T-cell (primary cell): ENCODE data around the gene EPB41L1. TPM values are rescaled to one million over a fixed set of nuclear protein-coding genes. Genes with fewer than 3 reads are reported as not detected.
A peak's percentile ranks its signal among the peaks of the same experiment; 100 is the strongest.

Experiments
- ATAC-seq, 4 experiments: fragments of 200-7000 bp in 3 of 4; fragments of 150-1000 bp in 1 of 4; cut with Tn5 transposase; replicated peaks in 1 of 4; 1 replicate in 3 of 4; 2 replicates in 1 of 4; pipeline ENCODE4 v1.10.0; 2021; ENCODE audit warnings: moderate library complexity in 3 of 4, mild to moderate bottlenecking in 2 of 4, moderate number of reproducible peaks in 1 of 4
- CTCF ChIA-PET, 2 donors: fragments of 300-600 bp; sonication (Branson Sonifier 250); formaldehyde crosslinking; loops; one replicate each; lab custom pipeline; 2022; ENCODE audit warnings: antibody characterized with exemption in 2 of 2; lab: Charles Lee
- POLR2A ChIA-PET, 2 donors: fragments of 300-600 bp; sonication (Branson Sonifier 250); formaldehyde crosslinking; loops; one replicate each; lab custom pipeline; 2022; ENCODE audit warnings: antibody characterized with exemption in 2 of 2; lab: Charles Lee
- DNase-seq, 35 experiments: peaks; one replicate each; pipeline versions ENCODE4 v3.0.0 to v3.0.0-alpha.2; 2013 to 2023
- H3K27ac ChIP-seq: one replicate; pipeline ENCODE4 v1.5.1; 2013; ENCODE audit warnings: low read length
- H3K27me3 ChIP-seq, 2 experiments: replicated peaks in 1 of 2; 1 replicate in 1 of 2; 2 replicates in 1 of 2; pipeline versions ENCODE4 v1.6.1 to v1.7.0; 2013; ENCODE audit warnings: low read length in 1 of 2, mixed read lengths in 1 of 2; ENCODE audit not compliant: control insufficient read depth in 2 of 2, insufficient read depth in 2 of 2; ENCODE audit errors: extremely low read depth in 1 of 2
- H3K36me3 ChIP-seq, 2 donors: 1 replicate in 1 of 2; 2 replicates in 1 of 2; pipeline versions ENCODE4 v1.6.1 to v1.7.0; 2013; ENCODE audit warnings: low read length in 1 of 2; ENCODE audit not compliant: control insufficient read depth in 2 of 2, insufficient read depth in 1 of 2; ENCODE audit errors: extremely low read depth in 1 of 2
- H3K4me1 ChIP-seq, 2 experiments: 1 replicate in 1 of 2; 2 replicates in 1 of 2; pipeline versions ENCODE4 v1.6.1 to v1.7.0; 2013; ENCODE audit warnings: low read length in 2 of 2, mixed read lengths in 1 of 2; ENCODE audit not compliant: insufficient read depth in 2 of 2, control insufficient read depth in 1 of 2; ENCODE audit errors: extremely low read depth in 1 of 2
- H3K4me3 ChIP-seq, 2 donors: 1 replicate in 1 of 2; 2 replicates in 1 of 2; pipeline versions ENCODE4 v1.5.1 to v1.7.0; 2013; ENCODE audit warnings: mild to moderate bottlenecking in 2 of 2, low read length in 1 of 2, moderate library complexity in 1 of 2; ENCODE audit not compliant: control insufficient read depth in 1 of 2; ENCODE audit errors: extremely low read depth in 1 of 2
- H3K9me3 ChIP-seq: 2 replicates; pipeline ENCODE4 v1.7.0; 2013
- H3K27ac Mint-ChIP-seq, 2 donors: one replicate each; pipeline ENCODE4 v1.8.0; 2020 to 2021; ENCODE audit warnings: mild to moderate bottlenecking in 2 of 2, mixed read lengths in 2 of 2
- H3K27me3 Mint-ChIP-seq, 2 donors: one replicate each; pipeline ENCODE4 v1.8.0; 2021 to 2022; ENCODE audit warnings: mixed read lengths in 2 of 2
- H3K36me3 Mint-ChIP-seq: one replicate; pipeline ENCODE4 v1.8.0; 2021; ENCODE audit warnings: mixed read lengths
- H3K4me1 Mint-ChIP-seq, 3 donors: one replicate each; pipeline ENCODE4 v1.8.0; 2020 to 2022; ENCODE audit warnings: mixed read lengths in 3 of 3, mild to moderate bottlenecking in 1 of 3
- H3K4me3 Mint-ChIP-seq, 3 donors: one replicate each; pipeline ENCODE4 v1.8.0; 2020 to 2022; ENCODE audit warnings: mild to moderate bottlenecking in 3 of 3, mixed read lengths in 3 of 3, moderate library complexity in 3 of 3
- H3K9me3 Mint-ChIP-seq, 3 donors: one replicate each; pipeline ENCODE4 v1.8.0; 2020 to 2022; ENCODE audit warnings: mixed read lengths in 3 of 3
- WGBS: methylation state at CpG from one replicate; pipeline ENCODE4 v1.1.5; 2013; ENCODE audit warnings: missing lambda C conversion rate; ENCODE audit not compliant: insufficient coverage; 5-methylcytosine and 5-hydroxymethylcytosine counted together
- total RNA-seq, 35 experiments: library from RNA in 6 of 35; stranded (reverse) in 6 of 35; fragments of 120-200 nt in 1 of 35; gene quantifications; one replicate each; pipeline versions ENCODE4 v1.2.1 to v1.2.4 and lab custom pipeline; 2013 to 2026

The EPB41L1 gene
- total RNA-seq, 5 donors from 2014 or later (not counting 1 experiment from before 2014, with no cell fraction given): 0.19 to 2.0 (median 0.82) TPM

DNA sequence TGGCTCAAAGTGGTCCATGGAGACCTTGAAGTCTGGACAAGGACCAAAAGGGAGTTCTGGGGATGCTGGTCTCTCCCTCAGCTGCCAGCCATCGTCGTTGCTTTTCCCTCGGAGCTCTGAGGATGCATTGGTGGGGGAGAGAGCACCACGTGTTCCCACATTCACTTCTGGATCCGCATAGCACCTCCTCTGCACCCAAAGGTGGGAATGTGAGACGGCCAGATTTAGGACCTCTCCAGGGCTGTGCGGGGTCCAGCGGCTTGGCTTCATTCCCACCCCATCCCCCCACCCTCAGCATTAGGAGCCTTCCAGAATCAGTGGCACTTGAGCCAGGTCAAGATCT, 1.1 kb downstream of the EPB41L1 start:
- Mint-ChIP-seq H3K27ac (no peak overlapping the region), H3K9me3 (no peaks in the 10 kb centered on the region), H3K27me3 (peaks cover 21 to 35% of the 10 kb centered on the region in 2 donors), H3K4me1 (peaks cover 8 to 10% (median 9%) of the 10 kb centered on the region in 3 donors), H3K36me3 (no peaks in the 10 kb centered on the region), H3K4me3 (peak overlapping the region in 1 of 3 donors; percentile 75)
- Histone ChIP-seq H3K4me1 (peaks cover 0 to 18% of the 10 kb centered on the region in 2 experiments), H3K27me3 (peaks cover 2 to 53% of the 10 kb centered on the region in 2 experiments), H3K9me3 (no peaks in the 10 kb centered on the region), H3K36me3 (no peaks in the 10 kb centered on the region), H3K27ac (no peak overlapping the region), H3K4me3 (no peak overlapping the region)
- DNase-seq (no peak), ATAC-seq (no peak)
- POLR2A ChIA-PET: no interaction called here
- WGBS: 51% methylated on average over 3 of the region's 8 CpGs
- CTCF ChIA-PET: interaction anchor here (1.1 to 1.7 kb wide), 2 partner anchors 163 to 165 kb away, joined by 3 to 5 read pairs; no protein-coding TSS in a partner anchor

GRCh38 chr20:36155991-36156390, 1.5 kb downstream of the EPB41L1 start:
- 48% methylated on average over 2 of the region's 4 CpGs for WGBS
- no peak overlapping the region for H3K27ac Mint-ChIP-seq
- H3K4me3 ChIP-seq: no peak overlapping the region
- no peaks in the 10 kb centered on the region for H3K36me3 ChIP-seq
- H3K27me3 Mint-ChIP-seq: peaks cover 21 to 35% of the 10 kb centered on the region in 2 donors
- peak overlapping the region in 1 of 3 donors; percentile 54 for H3K4me3 Mint-ChIP-seq
- H3K36me3 Mint-ChIP-seq: no peaks in the 10 kb centered on the region
- H3K27ac ChIP-seq: no peak overlapping the region
- no peaks in the 10 kb centered on the region for H3K9me3 ChIP-seq
- CTCF ChIA-PET: interaction anchor here (0.6 to 1.7 kb wide), 3 partner anchors 163 to 618 kb away, joined by 3 to 5 read pairs (median 3); partner anchors contain the start of gene DSN1 (in 1 of the 2)
- H3K27me3 ChIP-seq: peaks cover 2 to 49% of the 10 kb centered on the region in 2 experiments
- H3K4me1 ChIP-seq: peaks cover 0 to 18% of the 10 kb centered on the region in 2 experiments
- ATAC-seq (no peak), DNase-seq (no peak)
- POLR2A ChIA-PET: no interaction called here
- peaks cover 8 to 10% (median 9%) of the 10 kb centered on the region in 3 donors for H3K4me1 Mint-ChIP-seq
- no peaks in the 10 kb centered on the region for H3K9me3 Mint-ChIP-seq

DNA sequence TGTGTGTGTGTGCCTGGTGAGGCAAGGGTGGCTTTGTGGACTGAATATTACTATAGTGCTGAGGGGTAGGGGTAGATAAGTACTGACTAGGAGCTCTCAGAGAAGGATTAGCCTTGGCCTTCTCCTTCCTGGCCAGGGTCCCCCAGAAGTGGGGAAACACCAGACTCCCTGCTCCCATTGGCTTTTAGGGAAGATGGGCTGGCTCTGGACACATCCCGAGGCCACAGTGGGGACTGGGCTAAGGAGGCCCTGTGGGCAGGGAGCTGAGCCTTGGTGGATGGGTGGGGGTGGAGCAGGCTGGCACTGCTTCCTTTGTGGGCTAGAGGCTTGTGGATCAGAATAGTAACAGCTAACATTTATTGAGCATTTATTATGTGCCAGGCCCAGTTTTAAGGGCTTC, 3.1 kb downstream of the EPB41L1 start:
- no peak overlapping the region for H3K27ac ChIP-seq
- Mint-ChIP-seq H3K36me3 (no peaks in the 10 kb centered on the region), H3K9me3 (no peaks in the 10 kb centered on the region), H3K27me3 (peaks cover 21 to 34% of the 10 kb centered on the region in 2 donors), H3K27ac (no peak overlapping the region), H3K4me1 (peaks cover 8 to 10% (median 9%) of the 10 kb centered on the region in 3 donors), H3K4me3 (no peak overlapping the region)
- no peak overlapping the region for H3K4me3 ChIP-seq
- CTCF ChIA-PET: interaction anchor here (0.7 to 2.2 kb wide), 2 partner anchors 165 to 239 kb away, joined by 3 to 7 read pairs; no protein-coding TSS in a partner anchor
- DNase-seq: no peak
- peaks cover 0 to 18% of the 10 kb centered on the region in 2 experiments for H3K4me1 ChIP-seq
- H3K9me3 ChIP-seq: no peaks in the 10 kb centered on the region
- no peak for ATAC-seq
- POLR2A ChIA-PET: no interaction called here
- WGBS: 100% methylated on average over 1 of the region's 1 CpG
- peaks cover 2 to 46% of the 10 kb centered on the region in 2 experiments for H3K27me3 ChIP-seq
- H3K36me3 ChIP-seq: no peaks in the 10 kb centered on the region

DNA sequence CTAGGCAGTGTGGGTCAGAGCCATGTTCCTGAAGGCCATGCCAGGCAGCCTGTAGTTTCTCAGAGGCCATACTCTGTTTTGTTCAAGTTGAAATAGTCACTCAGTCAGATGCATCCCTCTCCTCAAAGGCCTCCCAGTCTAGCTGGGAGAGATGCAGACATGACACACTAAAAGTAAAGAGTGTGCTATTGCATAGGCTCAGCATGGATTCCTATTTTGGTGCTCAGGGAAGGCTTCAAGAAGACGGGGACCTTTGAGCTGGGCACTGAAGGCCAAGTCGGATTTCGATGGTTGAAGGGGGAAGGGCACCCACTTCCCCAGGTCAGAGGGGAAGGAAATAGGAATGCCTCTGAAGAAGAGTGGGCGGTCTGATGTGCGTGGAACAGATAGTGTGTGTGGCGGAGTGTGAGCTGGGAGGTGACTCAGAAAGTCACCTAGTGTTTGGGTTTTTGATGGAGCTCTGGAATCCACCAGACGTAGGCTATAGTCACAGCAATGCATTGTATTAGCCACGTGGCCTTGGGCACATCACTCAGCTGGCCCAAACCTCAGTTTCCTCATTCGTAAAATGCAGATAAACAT, 3.7 kb downstream of the EPB41L1 start:
- peaks cover 0 to 18% of the 10 kb centered on the region in 2 experiments for H3K4me1 ChIP-seq
- POLR2A ChIA-PET: no interaction called here
- no peak overlapping the region for H3K4me3 ChIP-seq
- DNase-seq: no peak
- peaks cover 8 to 10% (median 9%) of the 10 kb centered on the region in 3 donors for H3K4me1 Mint-ChIP-seq
- peaks cover 2 to 41% of the 10 kb centered on the region in 2 experiments for H3K27me3 ChIP-seq
- no peaks in the 10 kb centered on the region for H3K36me3 ChIP-seq
- H3K9me3 ChIP-seq: no peaks in the 10 kb centered on the region
- CTCF ChIA-PET: interaction anchor here (0.6 to 2.2 kb wide), 3 partner anchors 18 to 238 kb away, joined by 3 to 7 read pairs (median 4); no protein-coding TSS in a partner anchor
- no peak overlapping the region for H3K27ac ChIP-seq
- H3K36me3 Mint-ChIP-seq: no peaks in the 10 kb centered on the region
- WGBS: 71% methylated on average over 8 of the region's 9 CpGs
- H3K27ac Mint-ChIP-seq: no peak overlapping the region
- ATAC-seq: no peak
- H3K27me3 Mint-ChIP-seq: peaks cover 17 to 31% of the 10 kb centered on the region in 2 donors
- H3K9me3 Mint-ChIP-seq: no peaks in the 10 kb centered on the region
- no peak overlapping the region for H3K4me3 Mint-ChIP-seq

DNA sequence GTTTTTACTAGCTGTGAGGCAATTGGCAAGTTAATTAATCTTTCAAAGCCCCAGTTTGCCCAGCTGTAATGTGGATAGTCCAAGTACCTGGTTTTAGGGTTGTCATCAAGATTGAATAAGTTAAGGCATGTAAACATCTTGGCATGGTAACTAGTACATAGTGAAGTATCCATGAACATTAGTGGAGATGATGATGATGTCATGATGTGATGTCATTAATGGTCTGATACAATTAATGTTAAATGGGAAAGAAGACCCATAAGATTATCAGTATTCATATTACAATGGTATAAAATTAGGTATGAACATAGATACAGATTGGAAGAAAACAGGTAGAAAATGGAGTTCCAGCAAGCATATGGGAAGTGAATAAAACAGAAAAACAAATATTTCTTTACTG, 5.3 kb downstream of the EPB41L1 start:
- H3K4me3 ChIP-seq: no peak overlapping the region
- H3K27me3 ChIP-seq: peaks cover 0 to 35% of the 10 kb centered on the region in 2 experiments
- Mint-ChIP-seq H3K27me3 (peaks cover 17 to 25% of the 10 kb centered on the region in 2 donors), H3K9me3 (no peaks in the 10 kb centered on the region), H3K4me1 (peaks cover 8 to 10% (median 9%) of the 10 kb centered on the region in 3 donors), H3K36me3 (no peaks in the 10 kb centered on the region), H3K4me3 (no peak overlapping the region), H3K27ac (no peak overlapping the region)
- peaks cover 0 to 12% of the 10 kb centered on the region in 2 experiments for H3K4me1 ChIP-seq
- CTCF ChIA-PET: interaction anchor here (0.5 to 0.6 kb wide), 2 partner anchors 163 to 204 kb away, joined by 3 to 5 read pairs; no protein-coding TSS in a partner anchor
- no peaks in the 10 kb centered on the region for H3K36me3 ChIP-seq
- no peak overlapping the region for H3K27ac ChIP-seq
- no peak for DNase-seq
- H3K9me3 ChIP-seq: no peaks in the 10 kb centered on the region
- ATAC-seq: no peak
- POLR2A ChIA-PET: no interaction called here

- peaks cover 0 to 15% of the 10 kb centered on the region in 2 experiments for H3K27me3 ChIP-seq
- ChIA-PET POLR2A (interaction anchor here in 1 of 2 donors (0.6 kb wide), 1 partner anchor 1055 kb away, joined by 3 read pairs; no protein-coding TSS in a partner anchor), CTCF (no interaction called here)
- Mint-ChIP-seq H3K36me3 (no peaks in the 10 kb centered on the region), H3K27ac (no peak overlapping the region), H3K9me3 (no peaks in the 10 kb centered on the region), H3K4me1 (no peaks in the 10 kb centered on the region), H3K4me3 (no peak overlapping the region), H3K27me3 (peaks cover 5 to 13% of the 10 kb centered on the region in 2 donors)
- ATAC-seq (no peak), DNase-seq (no peak)
- 67% methylated on average over 12 of the region's 14 CpGs for WGBS
- no peak overlapping the region for H3K27ac ChIP-seq
- no peaks in the 10 kb centered on the region for H3K36me3 ChIP-seq
- no peak overlapping the region for H3K4me3 ChIP-seq
- no peaks in the 10 kb centered on the region for H3K4me1 ChIP-seq
- H3K9me3 ChIP-seq: no peaks in the 10 kb centered on the region
These were observed 7.9 kb downstream of the EPB41L1 start for GRCh38 chr20:36162272-36162966.
